Mesendoderm (in vitro differentiated cells): ENCODE results near the gene SLC25A48. TPM values are rescaled to one million over a fixed set of nuclear protein-coding genes. Genes with fewer than 3 reads are reported as not detected.

Experiments used
- DNase-seq: peaks from one replicate; pipeline ENCODE4 v3.0.0; 2013
- H2AK5ac ChIP-seq: 2 replicates; pipeline ENCODE4 v1.6.1; 2013; ENCODE audit warnings: low read length, inconsistent platforms
- H2BK120ac ChIP-seq: 2 replicates; pipeline ENCODE4 v1.6.1; 2013; ENCODE audit warnings: low read depth, mild to moderate bottlenecking, low read length, moderate library complexity, mixed read lengths
- H2BK15ac ChIP-seq: replicated peaks from 2 replicates; pipeline ENCODE4 v1.6.1; 2013; ENCODE audit warnings: low read depth, mild to moderate bottlenecking, moderate library complexity
- H2BK5ac ChIP-seq: 2 replicates; pipeline ENCODE4 v1.6.1; 2013; ENCODE audit warnings: low read length, inconsistent platforms
- H3K18ac ChIP-seq: 2 replicates; pipeline ENCODE4 v1.6.1; 2013; ENCODE audit warnings: mild to moderate bottlenecking, low read length, mixed read lengths
- H3K23ac ChIP-seq: one replicate; pipeline ENCODE4 v1.6.1; 2013; ENCODE audit warnings: low read length
- H3K27ac ChIP-seq: 2 replicates; pipeline ENCODE4 v1.5.1; 2013; ENCODE audit warnings: low read depth, mild to moderate bottlenecking, inconsistent platforms, low read length, moderate library complexity
- H3K27me3 ChIP-seq: 2 replicates; pipeline ENCODE4 v1.6.1; 2013; ENCODE audit warnings: low read length, control low read depth, mild to moderate bottlenecking, inconsistent platforms; ENCODE audit not compliant: insufficient read depth, poor library complexity
- H3K36me3 ChIP-seq: 2 replicates; pipeline ENCODE4 v1.6.1; 2013; ENCODE audit warnings: low read length, inconsistent platforms; ENCODE audit not compliant: control insufficient read depth, insufficient read depth
- H3K4ac ChIP-seq: one replicate; pipeline ENCODE4 v1.6.1; 2013; ENCODE audit warnings: low read depth, mild to moderate bottlenecking, low read length, moderate library complexity
- H3K4me1 ChIP-seq: 2 replicates; pipeline ENCODE4 v1.6.1; 2013; ENCODE audit warnings: low read depth, low read length, inconsistent platforms; ENCODE audit not compliant: control insufficient read depth
- H3K4me2 ChIP-seq: 2 replicates; pipeline ENCODE4 v1.6.1; 2013; ENCODE audit warnings: low read length
- H3K4me3 ChIP-seq: 2 replicates; pipeline ENCODE4 v1.5.1; 2013; ENCODE audit warnings: mild to moderate bottlenecking, low read length
- H3K56ac ChIP-seq: one replicate; pipeline ENCODE4 v1.6.1; 2013; ENCODE audit warnings: low read length
- H3K79me1 ChIP-seq: 2 replicates; pipeline ENCODE4 v1.6.1; 2013; ENCODE audit warnings: low read length, inconsistent platforms
- H3K79me2 ChIP-seq: 2 replicates; pipeline ENCODE4 v1.6.1; 2013; ENCODE audit warnings: mild to moderate bottlenecking, low read length; ENCODE audit not compliant: control insufficient read depth, insufficient read depth
- H3K9ac ChIP-seq: 2 replicates; pipeline ENCODE4 v1.6.1; 2013; ENCODE audit warnings: low read length, inconsistent platforms
- H4K5ac ChIP-seq: one replicate; pipeline ENCODE4 v1.6.1; 2013; ENCODE audit warnings: low read length
- H4K8ac ChIP-seq: one replicate; pipeline ENCODE4 v1.6.1; 2013; ENCODE audit warnings: low read depth, mild to moderate bottlenecking, control low read depth, low read length, moderate library complexity
- WGBS: extraction: QIAGEN DNeasy Blood & Tissue Kit; methylation state at CpG from one replicate; pipeline ENCODE4 v1.1.7; 2013; ENCODE audit warnings: low lambda C conversion rate, missing lambda C conversion rate; ENCODE audit not compliant: insufficient coverage; ENCODE audit errors: extremely low coverage; 5-methylcytosine and 5-hydroxymethylcytosine counted together
- polyA plus RNA-seq, 2 experiments: library from polyadenylated mRNA; stranded (reverse); fragments of 200-250 nt; gene quantifications; one replicate each; pipeline ENCODE4 v1.2.3, GENCODE V29; 2013

The SLC25A48 gene, protein sequence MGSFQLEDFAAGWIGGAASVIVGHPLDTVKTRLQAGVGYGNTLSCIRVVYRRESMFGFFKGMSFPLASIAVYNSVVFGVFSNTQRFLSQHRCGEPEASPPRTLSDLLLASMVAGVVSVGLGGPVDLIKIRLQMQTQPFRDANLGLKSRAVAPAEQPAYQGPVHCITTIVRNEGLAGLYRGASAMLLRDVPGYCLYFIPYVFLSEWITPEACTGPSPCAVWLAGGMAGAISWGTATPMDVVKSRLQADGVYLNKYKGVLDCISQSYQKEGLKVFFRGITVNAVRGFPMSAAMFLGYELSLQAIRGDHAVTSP
- 3.8 TPM for polyA plus RNA-seq (2013, experiment 1 of 2)
- polyA plus RNA-seq (2013, experiment 2 of 2), result 4.1 TPM

DNA sequence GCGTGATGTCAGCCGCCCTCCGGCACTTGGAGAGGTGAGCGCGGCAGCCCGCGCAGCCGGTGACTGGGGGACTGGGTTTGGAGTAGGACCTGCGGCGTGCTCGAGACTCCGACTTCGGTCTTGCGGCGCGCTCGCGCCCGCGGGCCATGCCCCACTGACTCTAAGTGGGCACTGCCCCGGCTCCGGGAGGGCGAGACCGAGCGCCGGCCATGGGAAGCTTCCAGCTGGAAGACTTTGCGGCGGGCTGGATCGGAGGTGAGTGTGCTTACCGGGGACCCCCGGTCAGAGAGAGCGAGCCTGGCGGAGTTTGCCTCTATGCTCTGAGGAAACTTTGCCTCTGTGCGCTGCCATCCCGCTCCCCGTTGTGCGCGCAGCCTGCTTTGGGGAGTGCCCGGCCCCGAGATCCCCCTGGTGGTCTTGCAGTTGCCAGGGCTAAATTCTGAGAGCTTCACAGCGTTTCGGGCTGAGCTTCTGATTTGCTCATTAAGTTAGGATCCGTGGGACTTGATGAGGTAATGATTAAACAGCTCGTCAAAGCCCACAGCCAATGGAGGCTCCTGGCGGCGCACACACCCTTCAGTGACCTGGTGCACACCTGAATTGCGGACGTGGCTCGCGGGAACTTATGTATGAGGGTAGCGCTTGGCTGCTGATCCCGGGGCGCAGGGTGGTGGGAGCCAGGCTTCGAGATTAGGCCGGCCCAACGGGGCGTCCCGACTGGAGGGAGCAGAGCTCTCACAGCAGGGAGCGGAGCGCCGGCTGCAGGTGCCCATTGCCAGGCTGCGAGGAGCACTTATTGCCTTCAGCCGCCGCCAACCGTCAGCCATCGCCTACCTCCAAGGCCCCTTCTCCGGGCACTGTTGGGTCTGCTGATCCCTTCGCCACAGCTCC, at the start of gene SLC25A48:
SLC25A48 (plus strand) TSS at position 25 of the 891 bp plus-strand sequence; CDS start at position 210, 185 bp downstream.
- Histone ChIP-seq H4K5ac (no peak within 1 kb of the TSS), H2BK5ac (no peak within 1 kb of the TSS), H3K9ac (peak within 1 kb of the TSS; percentile 78), H3K56ac (peak within 1 kb of the TSS; percentile 88), H3K23ac (no peak within 1 kb of the TSS), H2BK15ac (no peak within 1 kb of the TSS), H3K4me2 (peak within 1 kb of the TSS; percentile 87), H3K79me2 (no peaks in the 10 kb centered on the region), H3K4me1 (no peaks in the 10 kb centered on the region), H3K18ac (no peak within 1 kb of the TSS), H3K27me3 (peaks cover 3% of the 10 kb centered on the region), H4K8ac (peak within 1 kb of the TSS; percentile 83), H3K36me3 (no peaks in the 10 kb centered on the region), H3K4me3 (peak within 1 kb of the TSS; percentile 51), H2AK5ac (no peak within 1 kb of the TSS), H3K27ac (no peak within 1 kb of the TSS), H3K79me1 (no peaks in the 10 kb centered on the region), H2BK120ac (no peak within 1 kb of the TSS), H3K4ac (peak within 1 kb of the TSS; percentile 17)
- peak; percentile 90 for DNase-seq
- no CpG with 5 or more reads among the region's 68 CpGs for WGBS

DNA sequence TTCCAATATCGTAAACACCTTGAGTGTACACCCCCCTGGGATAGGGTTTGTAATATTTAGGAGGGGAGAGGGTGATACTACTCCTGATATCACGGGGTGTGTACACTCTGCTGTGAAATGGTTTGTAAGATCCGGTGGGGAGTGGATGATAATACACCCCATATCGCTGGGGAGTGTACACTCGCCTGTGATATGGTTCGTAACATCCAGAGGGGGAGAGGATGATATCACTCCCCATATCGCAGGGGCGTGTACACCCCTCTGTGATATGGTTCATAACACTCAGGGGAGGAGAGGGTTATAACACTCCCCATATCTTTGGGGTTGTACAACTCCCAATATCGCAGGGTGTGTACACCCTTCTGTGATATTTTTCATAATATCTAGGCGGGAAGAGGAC, 33.8 kb upstream of the SLC25A48 start:
- no peaks in the 10 kb centered on the region for H3K79me1 ChIP-seq
- H2BK5ac ChIP-seq, result no peak overlapping the region
- no peak overlapping the region for H4K8ac ChIP-seq
- no CpG with 5 or more reads among the region's 10 CpGs for WGBS
- no peak overlapping the region for H3K23ac ChIP-seq
- no peak overlapping the region for H2BK15ac ChIP-seq
- H3K79me2 ChIP-seq, result no peaks in the 10 kb centered on the region
- no peaks in the 10 kb centered on the region for H3K36me3 ChIP-seq
- H3K18ac ChIP-seq, result no peak overlapping the region
- no peak overlapping the region for H3K4me3 ChIP-seq
- H3K9ac ChIP-seq, result no peak overlapping the region
- no peak overlapping the region for H2AK5ac ChIP-seq
- H3K27me3 ChIP-seq, result no peaks in the 10 kb centered on the region
- no peak overlapping the region for H2BK120ac ChIP-seq
- H4K5ac ChIP-seq, result no peak overlapping the region
- no peaks in the 10 kb centered on the region for H3K4me1 ChIP-seq
- DNase-seq, result no peak
- H3K4ac ChIP-seq, result no peak overlapping the region
- no peak overlapping the region for H3K4me2 ChIP-seq
- H3K27ac ChIP-seq, result no peak overlapping the region
- H3K56ac ChIP-seq, result no peak overlapping the region

DNA sequence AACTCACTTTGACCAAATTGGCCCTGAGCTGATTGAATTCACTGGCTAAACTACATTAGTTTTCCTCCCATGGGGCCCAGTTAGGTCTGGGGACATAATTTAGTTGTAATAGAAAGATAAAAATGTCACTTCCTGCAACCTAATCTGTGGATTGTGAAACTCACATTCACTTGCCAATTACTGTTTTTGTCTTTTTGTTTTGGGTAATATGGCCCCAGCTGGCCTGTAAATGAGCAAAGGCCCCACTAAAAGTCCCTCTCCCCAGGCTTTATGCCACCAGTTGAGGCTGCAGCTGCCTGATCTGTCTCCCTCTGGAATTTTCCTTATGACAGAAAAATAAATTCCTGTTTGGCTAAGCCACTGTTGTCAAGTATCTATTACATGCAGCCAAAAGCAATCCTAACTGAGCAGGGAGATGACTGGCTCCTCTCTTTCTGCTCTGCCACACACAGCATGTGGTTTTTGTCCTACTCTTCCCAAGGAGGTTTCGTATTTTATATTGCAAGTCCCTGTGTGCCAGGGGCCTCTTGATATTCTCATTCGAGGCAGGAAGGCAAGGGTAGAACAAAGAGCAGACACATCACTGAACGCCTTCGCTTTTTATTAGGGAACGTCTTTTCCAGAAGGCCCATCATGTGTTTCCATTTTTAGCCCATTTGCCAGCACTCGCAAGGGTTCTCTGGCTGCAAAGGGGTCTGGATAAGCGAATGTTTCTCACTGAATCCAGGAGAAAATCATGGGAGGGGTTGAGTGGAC, 24.1 kb upstream of the SLC25A48 start:
- Histone ChIP-seq H3K18ac (no peak overlapping the region), H3K23ac (no peak overlapping the region), H2BK120ac (no peak overlapping the region), H4K5ac (no peak overlapping the region), H3K27ac (no peak overlapping the region), H3K9ac (no peak overlapping the region), H3K4me1 (no peaks in the 10 kb centered on the region), H3K4ac (no peak overlapping the region), H2AK5ac (no peak overlapping the region), H2BK15ac (no peak overlapping the region), H3K79me1 (no peaks in the 10 kb centered on the region), H2BK5ac (no peak overlapping the region), H3K36me3 (no peaks in the 10 kb centered on the region), H3K4me2 (no peak overlapping the region), H4K8ac (no peak overlapping the region), H3K79me2 (no peaks in the 10 kb centered on the region), H3K56ac (no peak overlapping the region), H3K4me3 (no peak overlapping the region), H3K27me3 (no peaks in the 10 kb centered on the region)
- no CpG with 5 or more reads among the region's 7 CpGs for WGBS
- no peak for DNase-seq

DNA sequence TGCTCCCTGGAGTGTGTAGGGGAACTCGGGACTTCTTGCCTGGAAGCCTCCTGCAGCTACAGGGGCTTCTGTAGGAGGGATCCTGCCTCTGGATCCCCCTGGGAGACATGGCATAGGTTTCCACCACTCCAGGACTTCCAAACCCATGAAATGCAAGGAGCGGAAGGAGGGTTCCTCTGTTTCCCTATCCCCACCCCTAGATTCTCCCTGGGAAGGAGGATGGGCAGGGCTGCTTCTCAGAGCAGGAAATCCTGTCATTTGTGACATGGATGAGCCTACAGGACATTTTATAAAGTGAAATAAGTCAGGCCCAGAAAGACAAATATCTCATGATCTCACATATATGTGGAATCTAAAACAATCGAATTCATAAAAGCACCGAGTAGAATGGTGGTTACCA, 23.5 kb upstream of the SLC25A48 start:
- Histone ChIP-seq H2BK15ac (no peak overlapping the region), H3K4ac (no peak overlapping the region), H2BK5ac (no peak overlapping the region), H3K4me3 (no peak overlapping the region), H3K9ac (no peak overlapping the region), H3K56ac (no peak overlapping the region), H3K36me3 (no peaks in the 10 kb centered on the region), H3K23ac (no peak overlapping the region), H3K18ac (no peak overlapping the region), H4K5ac (no peak overlapping the region), H3K79me2 (no peaks in the 10 kb centered on the region), H4K8ac (no peak overlapping the region), H3K4me2 (no peak overlapping the region), H2BK120ac (no peak overlapping the region), H2AK5ac (no peak overlapping the region), H3K27ac (no peak overlapping the region), H3K79me1 (no peaks in the 10 kb centered on the region), H3K27me3 (no peaks in the 10 kb centered on the region), H3K4me1 (no peaks in the 10 kb centered on the region)
- DNase-seq, result no peak
- WGBS, result no CpG with 5 or more reads among the region's 4 CpGs

DNA sequence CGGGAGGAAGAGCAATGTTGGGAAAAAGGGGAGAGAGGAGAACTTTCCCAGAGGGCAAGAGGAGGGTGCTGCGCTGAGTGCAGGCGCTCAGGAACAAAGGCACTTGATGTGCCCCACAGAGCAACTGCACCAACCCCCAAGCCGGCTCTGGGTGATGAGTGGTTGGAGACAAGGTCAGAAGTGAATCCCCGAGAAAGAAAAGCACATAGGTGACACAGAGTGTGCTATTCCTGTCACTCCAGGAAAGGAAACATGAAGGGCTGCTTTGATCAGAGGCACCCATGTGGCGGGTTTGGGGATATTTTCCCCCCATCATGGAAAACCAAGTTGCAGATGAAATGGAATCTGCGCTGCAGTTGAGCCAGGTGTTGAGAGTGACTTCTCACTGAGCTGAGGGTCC, 20.7 kb upstream of the SLC25A48 start:
- Histone ChIP-seq H3K79me2 (no peaks in the 10 kb centered on the region), H2BK15ac (no peak overlapping the region), H3K27me3 (no peaks in the 10 kb centered on the region), H3K27ac (no peak overlapping the region), H2BK5ac (no peak overlapping the region), H3K4me1 (no peaks in the 10 kb centered on the region), H2BK120ac (no peak overlapping the region), H3K4me3 (no peak overlapping the region), H3K79me1 (no peaks in the 10 kb centered on the region), H4K8ac (no peak overlapping the region), H3K18ac (no peak overlapping the region), H2AK5ac (no peak overlapping the region), H3K9ac (no peak overlapping the region), H3K23ac (no peak overlapping the region), H3K4ac (no peak overlapping the region), H3K4me2 (no peak overlapping the region), H3K56ac (no peak overlapping the region), H3K36me3 (no peaks in the 10 kb centered on the region), H4K5ac (no peak overlapping the region)
- DNase-seq, result no peak
- no CpG with 5 or more reads among the region's 7 CpGs for WGBS
